Measurements from ENCODE around the gene SH3RF1.

Gene SH3RF1

DNA sequence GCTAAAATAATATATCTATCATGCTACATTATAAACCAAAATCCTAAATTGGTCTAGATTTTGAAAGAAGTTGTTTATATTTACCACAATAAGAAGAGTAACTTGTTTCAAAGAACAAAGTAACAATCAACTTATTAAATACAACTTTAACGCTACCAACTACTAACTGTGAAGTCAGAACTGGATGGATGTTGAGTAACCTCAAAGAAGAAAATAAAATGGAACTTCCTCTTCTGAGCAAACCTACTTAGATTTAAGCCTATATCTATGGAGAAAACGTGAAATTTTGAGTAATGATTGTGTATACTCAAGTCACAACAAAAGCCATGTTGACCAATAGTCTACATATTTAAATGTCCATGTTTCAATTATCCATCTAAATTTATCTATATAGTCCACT lies 25.7 kb downstream of the SH3RF1 start:
- no peak overlapping the region for H3K4ac ChIP-seq (ENCODE audit: low read depth, low read length)
- no peak overlapping the region for H2BK5ac ChIP-seq (ENCODE audit: low read depth, low read length, poor library complexity)
- H2BK12ac ChIP-seq (ENCODE audit: low read length), result no peak overlapping the region
- H2AFZ ChIP-seq (ENCODE audit: insufficient read depth, low read length, poor library complexity), result no peak overlapping the region
- no peaks in the 10 kb centered on the region for H3K36me3 ChIP-seq (ENCODE audit: control insufficient read depth in 1 of 2, insufficient read depth in 2 of 2, low read length in 2 of 2)
- no peaks in the 10 kb centered on the region for H3K9me3 ChIP-seq (ENCODE audit: insufficient read depth, low read depth, low read length)
- no peak for DNase-seq
- H3K9ac ChIP-seq (ENCODE audit: low read length), result no peak overlapping the region
- no peaks in the 10 kb centered on the region for H3K79me1 ChIP-seq (ENCODE audit: low read length)
- H3K79me2 ChIP-seq (ENCODE audit: control insufficient read depth, insufficient read depth, low read length, poor library complexity), result peaks cover 10% of the 10 kb centered on the region
- H3K4me3 ChIP-seq (ENCODE audit: low read depth, low read length), result no peak overlapping the region
- peaks cover 3 to 4% of the 10 kb centered on the region in 2 experiments for H3K4me1 ChIP-seq (ENCODE audit: control insufficient read depth in 1 of 2, insufficient read depth in 2 of 2, low read length in 2 of 2)
- no peak overlapping the region for H3K23ac ChIP-seq (ENCODE audit: low read length)
- no peak overlapping the region for H2BK120ac ChIP-seq (ENCODE audit: insufficient read depth, low read length, poor library complexity)
- H4K12ac ChIP-seq (ENCODE audit: low read depth, low read length), result no peak overlapping the region
- H4K8ac ChIP-seq (ENCODE audit: low read depth, low read length), result no peak overlapping the region
- H4K91ac ChIP-seq (ENCODE audit: low read depth, low read length), result no peak overlapping the region
- no peak overlapping the region for H3K18ac ChIP-seq (ENCODE audit: low read length)
- no CpG with 5 or more reads among the region's 2 CpGs for WGBS (ENCODE audit: extremely low coverage, insufficient coverage, insufficient read length)
- H3K4me2 ChIP-seq (ENCODE audit: low read length), result no peak overlapping the region
- no peaks in the 10 kb centered on the region for H3K27me3 ChIP-seq (ENCODE audit: insufficient read depth, low read length)
- no peak overlapping the region for H3K27ac ChIP-seq (ENCODE audit: low read depth, low read length)
- H2AK5ac ChIP-seq (ENCODE audit: low read length), result no peak overlapping the region
- H3K14ac ChIP-seq (ENCODE audit: low read length), result no peak overlapping the region

DNA sequence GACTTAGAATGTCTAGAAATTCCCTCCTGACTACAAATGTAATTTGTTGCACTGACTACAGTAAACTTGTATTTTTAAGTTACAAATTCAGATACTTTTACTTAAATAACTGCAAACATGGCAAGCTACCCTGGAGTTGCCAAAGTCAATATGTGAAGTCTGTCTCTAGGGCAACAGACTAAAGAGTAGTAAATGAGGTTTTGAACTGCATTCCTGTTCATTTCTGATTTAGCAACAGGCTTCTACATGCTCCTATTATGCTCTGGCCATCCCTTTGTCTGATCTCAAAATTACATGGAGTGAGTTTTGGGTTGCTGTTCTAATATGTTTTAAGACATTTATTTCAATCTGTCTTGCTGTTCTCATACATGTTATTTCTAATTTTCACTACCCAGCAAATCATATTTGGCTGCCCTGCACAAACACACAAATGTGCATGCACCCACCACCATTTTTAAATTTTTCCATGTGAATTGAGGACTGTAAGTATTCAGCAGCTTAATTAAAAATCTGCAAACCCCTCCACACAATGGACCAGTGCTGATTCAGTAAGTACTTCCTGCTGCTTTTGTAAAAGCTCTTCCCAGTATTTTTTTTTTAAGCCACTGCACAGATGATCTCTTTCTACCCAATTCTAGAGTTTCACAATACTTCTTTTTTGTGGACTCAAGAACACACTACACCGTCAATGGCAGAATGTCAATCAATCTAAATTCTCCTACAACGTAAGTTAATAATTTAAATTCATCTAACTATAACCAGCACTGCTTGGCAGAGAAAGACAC lies 26.7 kb downstream of the SH3RF1 start:
- Histone ChIP-seq H4K12ac (ENCODE audit: low read depth, low read length) (no peak overlapping the region), H3K4me3 (ENCODE audit: low read depth, low read length) (no peak overlapping the region), H3K4me2 (ENCODE audit: low read length) (no peak overlapping the region), H2AFZ (ENCODE audit: insufficient read depth, low read length, poor library complexity) (no peak overlapping the region), H3K79me1 (ENCODE audit: low read length) (no peaks in the 10 kb centered on the region), H4K8ac (ENCODE audit: low read depth, low read length) (no peak overlapping the region), H3K27me3 (ENCODE audit: insufficient read depth, low read length) (no peaks in the 10 kb centered on the region), H4K91ac (ENCODE audit: low read depth, low read length) (no peak overlapping the region), H3K14ac (ENCODE audit: low read length) (no peak overlapping the region), H3K36me3 (ENCODE audit: control insufficient read depth in 1 of 2, insufficient read depth in 2 of 2, low read length in 2 of 2) (no peaks in the 10 kb centered on the region), H3K9ac (ENCODE audit: low read length) (no peak overlapping the region), H3K18ac (ENCODE audit: low read length) (no peak overlapping the region), H2BK5ac (ENCODE audit: low read depth, low read length, poor library complexity) (no peak overlapping the region), H2BK120ac (ENCODE audit: insufficient read depth, low read length, poor library complexity) (no peak overlapping the region), H2BK12ac (ENCODE audit: low read length) (no peak overlapping the region), H2AK5ac (ENCODE audit: low read length) (no peak overlapping the region), H3K27ac (ENCODE audit: low read depth, low read length) (no peak overlapping the region), H3K9me3 (ENCODE audit: insufficient read depth, low read depth, low read length) (no peaks in the 10 kb centered on the region), H3K4ac (ENCODE audit: low read depth, low read length) (no peak overlapping the region), H3K23ac (ENCODE audit: low read length) (no peak overlapping the region), H3K79me2 (ENCODE audit: control insufficient read depth, insufficient read depth, low read length, poor library complexity) (peaks cover 8% of the 10 kb centered on the region), H3K4me1 (ENCODE audit: control insufficient read depth in 1 of 2, insufficient read depth in 2 of 2, low read length in 2 of 2) (peaks cover 3 to 4% of the 10 kb centered on the region in 2 experiments)
- DNase-seq, result no peak
- no CpG with 5 or more reads among the region's 2 CpGs for WGBS (ENCODE audit: extremely low coverage, insufficient coverage, insufficient read length)

DNA sequence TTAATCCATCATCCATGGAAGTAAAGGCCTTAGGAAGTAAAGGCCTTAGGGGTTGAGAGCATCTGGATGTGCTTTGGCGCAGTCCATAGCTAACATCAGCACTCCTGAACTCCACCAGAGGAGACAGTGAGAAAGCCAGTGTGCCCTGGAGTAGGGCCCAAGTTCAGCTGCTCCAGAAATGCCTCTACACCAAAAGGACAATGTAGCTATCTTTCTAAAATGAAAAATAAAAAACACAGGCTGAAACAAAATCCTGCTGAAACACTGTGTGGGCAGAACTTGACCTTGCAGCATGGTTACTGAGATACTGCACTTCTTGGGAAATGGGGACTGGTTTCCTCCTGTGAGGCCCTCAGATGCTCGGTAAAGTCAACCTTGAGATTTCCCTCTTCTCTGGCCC lies 29.3 kb downstream of the SH3RF1 start:
- Histone ChIP-seq H3K4me3 (ENCODE audit: low read depth, low read length) (no peak overlapping the region), H3K36me3 (ENCODE audit: control insufficient read depth in 1 of 2, insufficient read depth in 2 of 2, low read length in 2 of 2) (no peaks in the 10 kb centered on the region), H2BK5ac (ENCODE audit: low read depth, low read length, poor library complexity) (peak overlapping the region; percentile 21), H3K79me2 (ENCODE audit: control insufficient read depth, insufficient read depth, low read length, poor library complexity) (peaks cover 8% of the 10 kb centered on the region), H2AFZ (ENCODE audit: insufficient read depth, low read length, poor library complexity) (no peak overlapping the region), H3K4me2 (ENCODE audit: low read length) (no peak overlapping the region), H3K4ac (ENCODE audit: low read depth, low read length) (peak overlapping the region; percentile 76), H4K12ac (ENCODE audit: low read depth, low read length) (no peak overlapping the region), H3K23ac (ENCODE audit: low read length) (no peak overlapping the region), H3K27me3 (ENCODE audit: insufficient read depth, low read length) (no peaks in the 10 kb centered on the region), H4K91ac (ENCODE audit: low read depth, low read length) (no peak overlapping the region), H3K9ac (ENCODE audit: low read length) (no peak overlapping the region), H2BK120ac (ENCODE audit: insufficient read depth, low read length, poor library complexity) (no peak overlapping the region), H3K9me3 (ENCODE audit: insufficient read depth, low read depth, low read length) (no peaks in the 10 kb centered on the region), H3K18ac (ENCODE audit: low read length) (peak overlapping the region; percentile 40), H3K4me1 (ENCODE audit: control insufficient read depth in 1 of 2, insufficient read depth in 2 of 2, low read length in 2 of 2) (peaks cover 3 to 4% of the 10 kb centered on the region in 2 experiments), H3K14ac (ENCODE audit: low read length) (no peak overlapping the region), H3K79me1 (ENCODE audit: low read length) (no peaks in the 10 kb centered on the region), H2AK5ac (ENCODE audit: low read length) (no peak overlapping the region), H2BK12ac (ENCODE audit: low read length) (no peak overlapping the region), H3K27ac (ENCODE audit: low read depth, low read length) (no peak overlapping the region), H4K8ac (ENCODE audit: low read depth, low read length) (no peak overlapping the region)
- DNase-seq, result no peak
- WGBS (ENCODE audit: extremely low coverage, insufficient coverage, insufficient read length), result no CpG with 5 or more reads among the region's 2 CpGs

DNA sequence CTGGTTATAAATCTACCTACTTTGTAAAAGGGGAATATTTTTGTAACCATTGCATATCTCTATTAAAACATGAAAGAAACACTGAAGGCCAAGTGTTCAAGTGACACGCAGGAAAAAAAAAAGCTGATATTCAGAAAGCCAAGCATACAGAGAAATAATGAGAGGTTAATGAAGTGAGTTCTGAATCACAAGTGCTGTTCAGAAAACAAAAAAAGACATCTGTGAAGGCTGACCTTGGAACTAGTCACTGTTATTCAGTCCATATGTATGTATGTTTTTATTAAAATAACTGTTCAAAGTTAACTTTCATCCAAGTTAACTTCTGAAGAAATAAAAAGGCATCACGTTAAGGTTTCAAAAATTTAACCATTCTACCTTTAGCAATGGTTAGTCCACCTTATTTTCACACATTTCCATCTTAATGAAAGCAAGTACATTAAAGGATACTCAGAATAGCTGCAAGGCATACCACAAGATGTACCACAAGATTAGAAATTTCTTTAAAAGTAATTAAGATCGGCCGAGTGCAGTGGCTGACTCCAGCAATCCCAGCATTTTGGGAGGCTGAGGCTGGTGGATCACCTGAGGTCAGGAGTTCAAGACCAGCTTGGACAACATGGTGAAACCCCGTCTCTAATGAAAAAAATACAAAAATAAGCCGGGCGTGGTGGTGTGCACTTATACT lies 31.4 kb downstream of the SH3RF1 start:
- Histone ChIP-seq H3K9me3 (ENCODE audit: insufficient read depth, low read depth, low read length) (no peaks in the 10 kb centered on the region), H3K79me1 (ENCODE audit: low read length) (peaks cover 2% of the 10 kb centered on the region), H3K4ac (ENCODE audit: low read depth, low read length) (peak overlapping the region; percentile 42), H2BK12ac (ENCODE audit: low read length) (no peak overlapping the region), H2AK5ac (ENCODE audit: low read length) (no peak overlapping the region), H2BK5ac (ENCODE audit: low read depth, low read length, poor library complexity) (no peak overlapping the region), H3K9ac (ENCODE audit: low read length) (no peak overlapping the region), H3K27ac (ENCODE audit: low read depth, low read length) (no peak overlapping the region), H3K4me2 (ENCODE audit: low read length) (no peak overlapping the region), H2AFZ (ENCODE audit: insufficient read depth, low read length, poor library complexity) (no peak overlapping the region), H3K23ac (ENCODE audit: low read length) (no peak overlapping the region), H4K8ac (ENCODE audit: low read depth, low read length) (no peak overlapping the region), H4K91ac (ENCODE audit: low read depth, low read length) (no peak overlapping the region), H3K79me2 (ENCODE audit: control insufficient read depth, insufficient read depth, low read length, poor library complexity) (peaks cover 9% of the 10 kb centered on the region), H3K36me3 (ENCODE audit: control insufficient read depth in 1 of 2, insufficient read depth in 2 of 2, low read length in 2 of 2) (no peaks in the 10 kb centered on the region), H3K18ac (ENCODE audit: low read length) (no peak overlapping the region), H3K4me1 (ENCODE audit: control insufficient read depth in 1 of 2, insufficient read depth in 2 of 2, low read length in 2 of 2) (peaks cover 4 to 9% of the 10 kb centered on the region in 2 experiments), H3K27me3 (ENCODE audit: insufficient read depth, low read length) (no peaks in the 10 kb centered on the region), H2BK120ac (ENCODE audit: insufficient read depth, low read length, poor library complexity) (no peak overlapping the region), H4K12ac (ENCODE audit: low read depth, low read length) (no peak overlapping the region), H3K14ac (ENCODE audit: low read length) (no peak overlapping the region), H3K4me3 (ENCODE audit: low read depth, low read length) (no peak overlapping the region)
- WGBS (ENCODE audit: extremely low coverage, insufficient coverage, insufficient read length), result no CpG with 5 or more reads among the region's 7 CpGs
- no peak for DNase-seq

Data from trophoblast cell (in vitro differentiated cells and primary cell).